ENCODE results near the gene ALDH3B1.

ALDH3B1 gene

GRCh38 chr11:68002575-68002937 lies 7.6 kb upstream of the ALDH3B1 start:
- no peak overlapping the region; the same call in none of the 2 replicates for H3K4me3 ChIP-seq (ENCODE audit: low read depth, low read length)
- no peak for DNase-seq (ENCODE audit: low read depth, low spot score)
- TF ChIP-seq CTCF (IDR thresholded peaks at IDR 0.05; ENCODE audit: insufficient read depth, low read length, missing control alignments): no peak
- ChIA-PET POLR2A (no interaction called here), CTCF (interaction anchor here (1.3 to 2.6 kb wide), 2 partner anchors 8 to 204 kb away, joined by 4 to 11 read pairs; no protein-coding TSS in a partner anchor)

- ChIA-PET POLR2A (no interaction called here), CTCF (interaction anchor here (1.3 to 2.6 kb wide), 2 partner anchors 9 to 203 kb away, joined by 4 to 11 read pairs; no protein-coding TSS in a partner anchor)
- no peak for TF ChIP-seq CTCF (IDR thresholded peaks at IDR 0.05; ENCODE audit: insufficient read depth, low read length, missing control alignments)
- H3K4me3 ChIP-seq (ENCODE audit: low read depth, low read length): peak overlapping the region; percentile 69
- no peak for DNase-seq (ENCODE audit: low read depth, low spot score)
Observed at GRCh38 chr11:68002938-68003845, 6.9 kb upstream of the ALDH3B1 start.

- POLR2A ChIA-PET: no interaction called here
- no peak for TF ChIP-seq CTCF (IDR thresholded peaks at IDR 0.05; ENCODE audit: insufficient read depth, low read length, missing control alignments)
- CTCF ChIA-PET: interaction anchor here (1.0 to 2.6 kb wide), 3 partner anchors 10 to 205 kb away, joined by 3 to 11 read pairs (median 4); no protein-coding TSS in a partner anchor
- peak within 1 kb of the TSS; percentile 69 for H3K4me3 ChIP-seq (ENCODE audit: low read depth, low read length)
- no peak for DNase-seq (ENCODE audit: low read depth, low spot score)
Observed at GRCh38 chr11:68003846-68004550, 6.1 kb upstream of the ALDH3B1 start, which contains the start of gene UNC93B1. TSS of gene UNC93B1 (minus strand) at chr11:68004097. CDS start at chr11:68004043, 54 bp downstream.

- CTCF ChIA-PET: interaction anchor here (1.0 to 1.4 kb wide), 2 partner anchors 204 to 205 kb away, joined by 3 to 5 read pairs; no protein-coding TSS in a partner anchor
- no peak for TF ChIP-seq CTCF (IDR thresholded peaks at IDR 0.05; ENCODE audit: insufficient read depth, low read length, missing control alignments)
- POLR2A ChIA-PET: no interaction called here
- H3K4me3 ChIP-seq (ENCODE audit: low read depth, low read length): peak overlapping the region; percentile 69
- no peak for DNase-seq (ENCODE audit: low read depth, low spot score)
Observed at GRCh38 chr11:68004551-68005335, 5.4 kb upstream of the ALDH3B1 start.

GRCh38 chr11:68006606-68007166 lies 3.4 kb upstream of the ALDH3B1 start:
- H3K4me3 ChIP-seq (ENCODE audit: low read depth, low read length): no peak overlapping the region
- TF ChIP-seq CTCF (IDR thresholded peaks at IDR 0.05; ENCODE audit: insufficient read depth, low read length, missing control alignments): no peak
- ChIA-PET POLR2A (no interaction called here), CTCF (interaction anchor here (1.0 to 4.1 kb wide), 2 partner anchors 16 to 200 kb away, joined by 4 to 21 read pairs; no protein-coding TSS in a partner anchor)
- DNase-seq (ENCODE audit: low read depth, low spot score): no peak
